NCI-H82 treated with DMSO at 0.1 percent for 48 hours (cell line): ENCODE results near the gene NAP1L1.
"Not testable (repeated sequence)": the region's sequence is repeated elsewhere in the genome, so short reads cannot be mapped to it uniquely, and the experiment has no call there.

Experiments
- DNase-seq: peaks from one replicate; lab custom pipeline; 2025; ENCODE audit not compliant: unreplicated experiment; lab: John Stamatoyannopoulos, UW

NAP1L1 gene

DNA sequence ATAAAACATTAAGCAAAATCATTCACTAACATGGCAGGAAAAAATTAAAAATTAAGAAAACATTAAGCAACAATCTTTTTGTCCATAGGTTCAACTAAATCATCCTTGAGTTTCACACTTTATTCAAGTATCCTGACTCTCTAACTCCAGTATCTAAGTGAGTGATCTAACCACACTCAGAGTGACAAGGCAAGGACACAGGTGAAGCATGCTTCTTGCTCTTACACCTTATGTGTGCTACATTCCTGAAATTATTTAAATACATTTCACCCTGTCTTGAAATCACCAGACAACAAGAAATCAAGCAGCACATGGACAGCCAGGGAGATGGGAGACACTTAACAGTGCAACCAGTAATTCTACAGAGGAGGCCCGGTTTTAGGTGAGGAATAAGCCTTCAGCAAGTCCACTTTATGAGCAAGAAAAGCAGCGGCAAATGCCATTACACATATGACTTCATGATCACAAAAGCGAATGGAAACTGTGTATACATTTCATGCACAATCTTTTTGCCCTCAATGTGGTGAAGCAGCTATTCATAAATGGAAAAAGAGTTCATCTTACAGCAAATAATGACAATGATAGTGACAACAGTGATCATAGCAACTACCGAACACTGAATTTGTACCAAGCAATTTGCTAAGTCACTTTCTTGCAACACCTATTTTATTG is 90.3 kb downstream of the NAP1L1 start:
- DNase-seq, result no peak

GRCh38 chr12:75991753-75992152 is 92.7 kb downstream of the NAP1L1 start:
- no peak for DNase-seq

DNA sequence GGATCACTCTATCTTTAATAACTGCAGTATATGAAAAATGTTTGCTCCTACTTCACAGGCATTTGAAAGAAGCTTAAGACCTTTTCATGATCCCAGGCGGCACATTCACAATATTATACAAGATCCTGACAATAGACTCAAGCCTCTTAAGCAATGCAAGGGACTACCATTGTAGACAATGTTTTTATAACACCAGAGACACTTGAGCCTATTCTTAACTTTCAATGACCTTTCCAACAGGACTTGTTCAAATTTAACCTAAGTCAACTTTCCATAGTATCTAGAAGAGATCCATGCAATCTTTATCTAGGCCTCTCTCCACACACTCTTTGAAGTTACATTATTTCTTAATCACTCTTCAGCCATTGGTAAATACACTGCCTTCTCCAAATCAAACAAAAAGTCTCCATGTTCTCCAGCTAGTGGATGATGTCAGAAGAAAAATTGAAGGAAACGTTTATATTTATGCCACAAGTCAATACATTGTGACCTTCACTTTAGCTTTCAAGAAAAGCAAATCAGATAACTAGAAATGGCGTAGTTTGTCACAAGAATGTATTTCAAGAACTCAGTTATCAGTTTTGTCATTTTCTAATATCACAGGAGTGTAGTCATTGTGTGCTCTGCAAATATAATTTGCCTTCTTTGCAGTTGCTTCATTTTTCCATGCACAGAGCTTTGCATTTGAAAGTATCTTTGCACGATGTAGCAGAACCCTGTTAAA is 94.1 kb downstream of the NAP1L1 start:
- DNase-seq, result no peak

DNA sequence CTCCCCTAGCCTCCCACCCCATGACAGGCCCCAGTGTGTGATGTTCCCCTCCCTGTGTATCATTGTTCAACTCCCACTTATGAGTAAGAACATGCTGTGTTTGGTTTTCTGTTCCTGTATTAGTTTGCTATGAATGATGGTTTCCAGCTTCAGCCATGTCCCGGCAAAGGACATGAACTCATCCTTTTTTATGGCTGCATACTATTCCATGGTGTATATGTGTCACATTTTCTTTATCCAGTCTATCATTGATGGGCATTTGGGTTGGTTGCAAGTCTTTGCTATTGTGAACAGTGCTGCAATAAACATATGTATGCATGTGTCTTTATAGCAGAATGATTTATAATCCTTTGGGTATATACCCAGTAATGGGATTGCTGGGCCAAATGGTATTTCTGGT is 96.8 kb downstream of the NAP1L1 start:
- not testable (repeated sequence) for DNase-seq
